OCI-LY7 (cell line): ENCODE measurements around the gene TEAD2. TPM values are rescaled to one million over a fixed set of nuclear protein-coding genes. Genes with fewer than 3 reads are reported as not detected.
"Not testable (repeated sequence)": the region's sequence is repeated elsewhere in the genome, so short reads cannot be mapped to it uniquely, and the experiment has no call there.

Source experiments
- BruUV-seq: library from RNA; stranded (reverse); fragments of 400-500 nt; replicated peaks from 2 replicates; lab custom pipeline; 2021; lab: Mats Ljungman, UMichigan
- CTCF ChIA-PET: fragments of 300-600 bp; sonication (Branson Sonifier 250); formaldehyde crosslinking; loops from one replicate; lab custom pipeline; 2022; ENCODE audit warnings: antibody characterized with exemption; ENCODE audit not compliant: unreplicated experiment; lab: Charles Lee
- POLR2A ChIA-PET: fragments of 300-600 bp; sonication (Branson Sonifier 250); formaldehyde crosslinking; loops from one replicate; lab custom pipeline; 2022; ENCODE audit warnings: antibody characterized with exemption; lab: Charles Lee
- DNase-seq: peaks from one replicate; pipeline ENCODE4 v3.0.0-alpha.2; 2015; ENCODE audit warnings: low spot score
- H2AFZ ChIP-seq: fragments of 200-600 bp; sonication (generic), shearing (Covaris generic); 2 replicates; pipeline ENCODE4 v1.6.1; 2014; ENCODE audit warnings: mild to moderate bottlenecking, antibody characterized with exemption, low read length, moderate library complexity
- H3K27ac ChIP-seq: fragments of 200-600 bp; sonication (generic); 2 replicates; pipeline ENCODE4 v1.5.1; 2014; ENCODE audit warnings: mixed run types, low read depth, mild to moderate bottlenecking, moderate library complexity, low read length, inconsistent platforms; ENCODE audit not compliant: poor library complexity, severe bottlenecking
- H3K36me3 ChIP-seq: fragments of 200-600 bp; sonication (generic); 2 replicates; pipeline ENCODE4 v1.6.1; 2014; ENCODE audit warnings: mild to moderate bottlenecking, antibody characterized with exemption, low read length, moderate library complexity, mixed read lengths; ENCODE audit not compliant: insufficient read depth
- H3K4me1 ChIP-seq: fragments of 200-600 bp; sonication (generic); 2 replicates; pipeline ENCODE4 v1.5.1; 2014; ENCODE audit warnings: mild to moderate bottlenecking, low read length; ENCODE audit not compliant: insufficient read depth, poor library complexity, severe bottlenecking
- H3K4me2 ChIP-seq: fragments of 200-600 bp; sonication (generic); 2 replicates; pipeline ENCODE4 v1.6.1; 2014; ENCODE audit warnings: mild to moderate bottlenecking, low read length
- H3K4me3 ChIP-seq: fragments of 200-600 bp; sonication (generic); 2 replicates; pipeline ENCODE4 v1.5.1; 2014; ENCODE audit warnings: mild to moderate bottlenecking, low read depth, low read length; ENCODE audit not compliant: poor library complexity, severe bottlenecking
- H3K79me2 ChIP-seq: fragments of 200-600 bp; sonication (generic); 2 replicates; pipeline ENCODE4 v1.6.1; 2016; ENCODE audit warnings: low read depth, mild to moderate bottlenecking, low read length, moderate library complexity, mixed read lengths; ENCODE audit not compliant: insufficient read depth
- H3K9me2 ChIP-seq: fragments of 200-600 bp; sonication (generic); 2 replicates; pipeline ENCODE4 v1.6.1; 2016; ENCODE audit warnings: mild to moderate bottlenecking, low read length, mixed read lengths; ENCODE audit not compliant: insufficient read depth
- H3K9me3 ChIP-seq: fragments of 200-600 bp; sonication (generic); 2 replicates; pipeline ENCODE4 v1.6.1; 2014; ENCODE audit warnings: mild to moderate bottlenecking, mixed run types, low read length, mixed read lengths
- H4K20me1 ChIP-seq: fragments of 200-600 bp; sonication (generic); 2 replicates; pipeline ENCODE4 v1.6.1; 2014; ENCODE audit warnings: mild to moderate bottlenecking, antibody characterized with exemption, low read length, moderate library complexity, mixed read lengths; ENCODE audit not compliant: insufficient read depth
- CTCF ChIP-seq: fragments of 200-600 bp; sonication (generic); conservative IDR thresholded peaks from 2 replicates; pipeline ENCODE4 v1.5.1; 2014; ENCODE audit warnings: mild to moderate bottlenecking, antibody characterized with exemption, low read length, moderate library complexity, mixed read lengths
- EZH2phosphoT487 ChIP-seq: fragments of 200-600 bp; sonication (generic); IDR thresholded peaks from 2 replicates; pipeline ENCODE4 v1.6.1; 2018; ENCODE audit warnings: low read depth, borderline replicate concordance, mild to moderate bottlenecking, mixed run types, antibody characterized with exemption, low read length, moderate library complexity, mixed read lengths
- intact Hi-C: fragments of 100-400 bp; cut with micrococcal nuclease; formaldehyde crosslinking; loops from one replicate; pipeline ENCODE4 v1.10.0; 2022; ENCODE audit not compliant: unreplicated experiment
- total RNA-seq, 2 experiments: library from RNA; depleted of rRNA in 1 of 2; stranded (reverse); fragments of >200 nt in 1 of 2; shearing (Covaris generic) in 1 of 2; gene quantifications; 2 replicates each; pipeline ENCODE4 v1.2.3, GENCODE V29; 2014 to 2022

TEAD2 gene
- total RNA-seq, 2 experiments from 2014 or later: 4.9 to 5.3 TPM

GRCh38 chr19:49331616-49332055 is 30.6 kb downstream of the TEAD2 start:
- Histone ChIP-seq H3K4me2 (peak overlapping the region; percentile 92), H3K36me3 (peaks cover 18% of the 10 kb centered on the region), H3K9me3 (no peaks in the 10 kb centered on the region), H4K20me1 (no peaks in the 10 kb centered on the region), H3K4me3 (peak overlapping the region; percentile 60), H3K4me1 (peaks cover 83% of the 10 kb centered on the region), H3K9me2 (no peaks in the 10 kb centered on the region), H3K79me2 (peaks cover 47% of the 10 kb centered on the region), H3K27ac (peak overlapping the region; percentile 98), H2AFZ (no peak overlapping the region)
- DNase-seq: peak; percentile 91
- no TSS peak for BruUV-seq
- CTCF ChIA-PET: interaction anchor here (1.1 kb wide), 1 partner anchor 121 kb away, joined by 3 read pairs; the partner anchor contains the start of gene ALDH16A1
- TF ChIP-seq EZH2phosphoT487: no peak
- 0 out of 2 replicates have a peak, but pooled peaks have one; percentile 6 for TF ChIP-seq CTCF
- POLR2A ChIA-PET: interaction anchor here (0.8 to 1.4 kb wide), 6 partner anchors 13 to 673 kb away, joined by 3 to 6 read pairs (median 3); partner anchors contain the start of gene DKKL1
- intact Hi-C loops: loop anchor here (10.0 kb wide), 1 partner anchor 113 kb away; the partner anchor contains the start of gene SLC17A7

- not testable (repeated sequence) for H4K20me1 ChIP-seq, H2AFZ ChIP-seq, BruUV-seq, H3K9me2 ChIP-seq, H3K9me3 ChIP-seq, DNase-seq
- ChIA-PET CTCF (interaction anchor here (1.1 kb wide), 1 partner anchor 122 kb away, joined by 3 read pairs; the partner anchor contains the start of gene ALDH16A1), POLR2A (interaction anchor here (0.8 to 1.4 kb wide), 6 partner anchors 13 to 673 kb away, joined by 3 to 6 read pairs (median 3); partner anchors contain the start of gene DKKL1)
- Histone ChIP-seq H3K4me1 (peaks cover 86% of the 10 kb centered on the region), H3K4me2 (peak overlapping the region; percentile 92), H3K79me2 (peaks cover 43% of the 10 kb centered on the region; the same call in 1 of the 2 replicates), H3K27ac (peak overlapping the region; percentile 98), H3K36me3 (peaks cover 15% of the 10 kb centered on the region; the same call in 1 of the 2 replicates), H3K4me3 (peak overlapping the region; percentile 58)
- intact Hi-C loops: loop anchor here (10.0 kb wide), 1 partner anchor 114 kb away; the partner anchor contains the start of gene SLC17A7
Observed at GRCh38 chr19:49331187-49331586, 31.0 kb downstream of the TEAD2 start.

- Histone ChIP-seq H3K79me2 (peaks cover 31% of the 10 kb centered on the region; the same call in 1 of the 2 replicates), H3K4me1 (peaks cover 94% of the 10 kb centered on the region), H2AFZ (peak overlapping the region; percentile 42; the same call in 1 of the 2 replicates), H3K27ac (peak overlapping the region; percentile 98), H3K36me3 (peaks cover 24% of the 10 kb centered on the region), H4K20me1 (no peaks in the 10 kb centered on the region), H3K9me3 (peaks cover 2% of the 10 kb centered on the region), H3K4me2 (peak overlapping the region; percentile 59), H3K9me2 (no peaks in the 10 kb centered on the region), H3K4me3 (peak overlapping the region; percentile 58)
- CTCF ChIA-PET: no interaction called here
- no peak for DNase-seq
- POLR2A ChIA-PET: interaction anchor here (0.6 kb wide), 1 partner anchor 1002 kb away, joined by 3 read pairs; no protein-coding TSS in a partner anchor
- intact Hi-C loops: no loop called here
- BruUV-seq: no TSS peak
- no peak for TF ChIP-seq CTCF
- TF ChIP-seq EZH2phosphoT487: no peak
Observed at GRCh38 chr19:49328741-49329140, 33.5 kb downstream of the TEAD2 start.
